Measurements from ENCODE around the gene OTOP3.

The OTOP3 gene

DNA sequence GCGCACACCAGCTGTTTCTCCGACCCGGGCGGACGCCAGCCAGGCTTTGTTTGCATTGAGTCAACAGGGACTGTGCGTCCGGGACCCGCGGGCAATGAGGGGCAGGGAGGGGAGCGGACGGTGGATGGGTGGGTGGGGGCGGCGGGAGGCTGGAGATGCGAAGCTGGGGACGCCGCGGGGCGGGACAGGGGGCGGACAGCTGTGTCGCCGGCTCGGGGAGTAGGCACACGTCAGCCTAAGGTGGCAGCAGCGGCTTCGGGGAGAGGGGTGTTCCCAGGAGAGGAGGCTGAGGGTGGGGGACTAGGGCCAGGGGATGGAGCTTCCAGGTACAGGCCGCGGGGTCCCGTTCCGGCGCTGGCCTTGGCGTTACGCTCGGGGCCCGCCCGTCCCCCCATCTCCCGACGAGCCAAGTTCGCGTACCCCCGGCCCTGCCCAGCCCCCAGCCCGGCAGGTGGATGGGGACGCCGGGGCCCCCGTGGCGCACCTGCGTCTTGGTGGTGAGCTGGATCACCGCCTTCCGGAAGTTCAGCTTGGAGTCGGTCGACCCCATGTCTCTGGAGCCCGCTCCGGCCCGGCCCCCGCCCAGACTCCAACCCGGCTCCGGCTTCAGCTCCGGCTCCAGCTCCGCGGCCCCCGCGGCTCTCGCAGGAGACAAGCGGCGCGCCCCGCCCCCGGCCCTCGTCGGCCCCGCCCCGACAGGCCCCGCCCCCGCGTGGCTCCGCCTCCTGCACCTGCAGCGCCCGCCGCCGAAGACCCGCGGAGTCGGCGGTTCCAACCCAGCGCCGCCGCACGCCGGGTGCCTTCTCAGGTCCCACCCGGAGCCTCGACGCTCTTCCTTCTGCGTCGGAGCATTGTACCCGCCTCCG is 36.6 kb downstream of the OTOP3 start, which contains the start of gene HID1:
Gene HID1, minus strand, starts transcription at position 653 of the 866 bp plus-strand sequence. Its CDS starts 103 bp downstream, at position 550.
- no peak for TF ChIP-seq ZFX (IDR thresholded peaks at IDR 0.05; ENCODE audit: borderline replicate concordance)
- TF ChIP-seq, protein P1, sequence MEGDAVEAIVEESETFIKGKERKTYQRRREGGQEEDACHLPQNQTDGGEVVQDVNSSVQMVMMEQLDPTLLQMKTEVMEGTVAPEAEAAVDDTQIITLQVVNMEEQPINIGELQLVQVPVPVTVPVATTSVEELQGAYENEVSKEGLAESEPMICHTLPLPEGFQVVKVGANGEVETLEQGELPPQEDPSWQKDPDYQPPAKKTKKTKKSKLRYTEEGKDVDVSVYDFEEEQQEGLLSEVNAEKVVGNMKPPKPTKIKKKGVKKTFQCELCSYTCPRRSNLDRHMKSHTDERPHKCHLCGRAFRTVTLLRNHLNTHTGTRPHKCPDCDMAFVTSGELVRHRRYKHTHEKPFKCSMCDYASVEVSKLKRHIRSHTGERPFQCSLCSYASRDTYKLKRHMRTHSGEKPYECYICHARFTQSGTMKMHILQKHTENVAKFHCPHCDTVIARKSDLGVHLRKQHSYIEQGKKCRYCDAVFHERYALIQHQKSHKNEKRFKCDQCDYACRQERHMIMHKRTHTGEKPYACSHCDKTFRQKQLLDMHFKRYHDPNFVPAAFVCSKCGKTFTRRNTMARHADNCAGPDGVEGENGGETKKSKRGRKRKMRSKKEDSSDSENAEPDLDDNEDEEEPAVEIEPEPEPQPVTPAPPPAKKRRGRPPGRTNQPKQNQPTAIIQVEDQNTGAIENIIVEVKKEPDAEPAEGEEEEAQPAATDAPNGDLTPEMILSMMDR (IDR thresholded peaks at IDR 0.05) = no peak
- peak within 1 kb of the TSS; percentile 91 for H3K27ac ChIP-seq

DNA sequence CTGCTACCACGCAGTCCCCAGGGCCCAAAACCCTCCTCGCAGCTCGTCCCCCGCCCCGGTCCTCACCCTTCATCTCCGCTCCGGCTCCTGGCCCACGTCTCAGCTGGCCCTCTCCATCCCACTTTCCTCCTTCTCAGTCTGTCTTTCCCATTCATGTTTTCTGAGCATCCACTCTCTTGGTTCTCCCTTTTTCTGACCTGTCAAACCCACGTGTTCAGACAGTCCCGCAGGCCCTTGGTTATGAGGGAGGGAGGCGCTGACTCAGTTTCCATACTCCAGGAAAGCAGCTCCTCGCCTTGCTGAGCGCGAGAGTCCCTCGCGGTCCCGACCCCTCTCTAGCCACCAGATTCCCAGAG is 37.3 kb downstream of the OTOP3 start:
- TF ChIP-seq, protein P1 (IDR thresholded peaks at IDR 0.05) = no peak
- TF ChIP-seq ZFX (IDR thresholded peaks at IDR 0.05; ENCODE audit: borderline replicate concordance) = no peak
- peak overlapping the region; percentile 91 for H3K27ac ChIP-seq

DNA sequence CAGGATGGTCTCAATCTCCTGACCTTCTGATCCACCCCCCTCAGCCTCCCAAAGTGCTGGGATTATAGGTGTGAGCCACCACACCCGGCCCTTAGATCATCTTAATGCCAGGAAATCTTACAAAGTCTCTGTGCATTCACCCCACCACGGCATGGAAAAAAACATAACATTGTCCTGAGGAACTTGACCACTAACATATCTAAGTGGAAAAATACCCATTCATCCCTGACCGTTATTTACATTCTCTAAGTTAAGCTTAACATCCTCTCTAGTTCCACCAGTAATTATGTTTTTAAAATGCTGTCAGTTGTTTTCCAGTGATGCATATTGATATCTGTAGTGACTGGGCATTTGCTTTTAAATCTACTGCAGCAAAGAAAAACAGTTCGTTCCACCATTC is 40.2 kb downstream of the OTOP3 start:
- no peak overlapping the region for H3K27ac ChIP-seq
- TF ChIP-seq, protein P1 (IDR thresholded peaks at IDR 0.05) = no peak
- no peak for TF ChIP-seq ZFX (IDR thresholded peaks at IDR 0.05; ENCODE audit: borderline replicate concordance)

DNA sequence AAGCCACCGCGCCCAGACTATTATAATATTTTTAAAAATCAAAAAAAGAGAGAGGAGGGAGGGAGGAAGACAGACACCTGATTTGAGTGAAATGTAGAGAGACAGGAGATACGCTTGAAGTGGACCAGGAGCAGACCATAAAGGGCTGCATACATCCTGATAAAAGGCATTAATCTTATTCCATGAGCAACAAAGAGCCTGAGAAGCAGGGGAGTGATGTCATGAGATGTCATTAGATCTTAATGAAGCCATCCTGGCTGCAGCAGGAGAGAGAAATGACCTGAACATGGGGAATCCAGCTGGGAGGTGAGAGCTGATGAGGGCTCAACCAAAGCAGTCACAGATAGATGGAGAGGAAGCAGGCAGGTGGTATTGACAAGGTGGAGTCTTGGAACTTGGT is 42.1 kb downstream of the OTOP3 start:
- TF ChIP-seq, protein P1 (IDR thresholded peaks at IDR 0.05) = no peak
- TF ChIP-seq ZFX (IDR thresholded peaks at IDR 0.05; ENCODE audit: borderline replicate concordance) = no peak
- H3K27ac ChIP-seq = no peak overlapping the region

DNA sequence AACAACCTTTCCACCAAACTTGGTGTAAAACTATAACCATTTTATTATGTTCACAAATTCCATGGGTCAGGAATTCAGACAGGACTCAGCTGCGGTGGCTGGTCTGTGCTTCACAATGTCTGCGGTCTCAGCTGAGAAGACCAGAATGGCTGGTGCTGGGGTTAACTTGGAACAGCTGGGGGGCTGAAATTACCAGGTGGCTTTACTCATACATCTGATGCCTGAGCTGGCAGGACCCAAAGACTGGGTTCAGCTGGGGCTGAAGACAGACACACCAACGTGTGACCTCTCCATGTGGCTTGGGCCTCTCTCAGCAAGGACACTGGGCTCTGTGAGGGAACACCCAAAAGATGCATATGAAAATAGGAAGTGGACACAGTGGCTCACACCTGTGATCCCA is 42.5 kb downstream of the OTOP3 start:
- TF ChIP-seq ZFX (IDR thresholded peaks at IDR 0.05; ENCODE audit: borderline replicate concordance) = no peak
- TF ChIP-seq, protein P1 (IDR thresholded peaks at IDR 0.05) = no peak
- no peak overlapping the region for H3K27ac ChIP-seq

DNA sequence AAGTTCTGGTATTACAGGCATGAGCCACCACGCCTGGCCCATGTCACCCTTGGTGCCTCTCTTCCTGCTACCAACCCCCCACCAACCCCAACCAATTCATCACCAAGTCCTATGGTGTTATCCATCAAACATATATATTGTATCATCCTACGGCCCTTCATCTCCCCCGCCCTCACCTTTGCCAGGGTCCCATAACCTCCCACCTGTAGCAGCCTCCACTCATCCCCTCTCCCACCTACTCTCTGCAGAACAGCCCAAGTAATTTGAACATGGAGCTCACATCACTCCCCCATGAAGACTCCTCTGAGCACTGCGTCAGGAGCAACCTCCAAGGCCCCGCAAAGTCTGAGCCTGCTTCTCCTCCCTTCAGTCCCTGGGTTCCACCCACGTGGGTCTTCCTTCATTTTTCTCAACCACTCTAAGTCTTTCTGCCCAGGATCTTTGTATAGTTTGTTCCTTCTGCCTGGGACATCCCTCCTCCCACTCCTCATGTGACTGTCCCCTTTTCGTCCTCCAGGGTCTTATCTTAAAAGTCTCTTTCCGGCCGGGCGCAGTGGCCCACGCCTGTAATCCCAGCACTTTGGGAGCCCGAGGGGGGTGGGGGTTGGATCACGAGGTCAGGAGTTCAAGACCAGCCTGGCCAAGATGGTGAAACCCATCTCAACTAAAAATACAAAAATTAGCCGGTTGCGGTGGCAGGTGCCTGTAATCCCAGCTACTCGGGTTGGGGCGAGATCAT is 43.9 kb downstream of the OTOP3 start:
- TF ChIP-seq ZFX (IDR thresholded peaks at IDR 0.05; ENCODE audit: borderline replicate concordance) = no peak
- TF ChIP-seq, protein P1 (IDR thresholded peaks at IDR 0.05) = no peak
- H3K27ac ChIP-seq = no peak overlapping the region
